Measurements from ENCODE around the gene TIMM29.
A peak's percentile ranks its signal among the peaks of the same experiment; 100 is the strongest.
"Not testable (repeated sequence)": the region's sequence is repeated elsewhere in the genome, so short reads cannot be mapped to it uniquely, and the experiment has no call there.

Gene TIMM29

DNA sequence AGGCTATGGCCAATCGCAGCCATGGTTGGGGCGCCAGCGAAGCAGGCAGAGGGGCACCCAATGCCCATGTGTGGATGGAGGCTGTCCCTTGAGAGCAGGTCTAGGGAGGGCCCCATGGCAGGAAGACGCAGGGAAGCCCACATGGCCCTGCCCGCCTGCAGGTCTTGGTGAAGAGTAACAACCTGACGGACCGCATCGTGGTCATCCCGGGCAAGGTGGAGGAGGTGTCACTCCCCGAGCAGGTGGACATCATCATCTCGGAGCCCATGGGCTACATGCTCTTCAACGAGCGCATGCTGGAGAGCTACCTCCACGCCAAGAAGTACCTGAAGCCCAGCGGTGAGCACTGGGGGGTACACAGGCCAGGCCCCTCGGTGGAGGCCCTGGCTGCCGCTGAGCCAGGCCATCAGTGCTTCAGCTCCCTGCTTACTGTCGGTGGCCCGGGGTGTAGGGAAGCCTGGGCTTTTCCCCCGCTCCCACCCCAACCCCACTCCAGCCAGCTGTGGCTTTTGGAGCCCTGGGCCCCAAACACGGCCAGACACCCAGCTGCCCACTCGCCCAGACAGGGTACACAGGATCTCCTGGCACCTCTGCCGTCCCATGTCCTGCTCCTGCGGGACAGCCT lies 14.8 kb upstream of the TIMM29 start:
- DNase-seq, result no peak

DNA sequence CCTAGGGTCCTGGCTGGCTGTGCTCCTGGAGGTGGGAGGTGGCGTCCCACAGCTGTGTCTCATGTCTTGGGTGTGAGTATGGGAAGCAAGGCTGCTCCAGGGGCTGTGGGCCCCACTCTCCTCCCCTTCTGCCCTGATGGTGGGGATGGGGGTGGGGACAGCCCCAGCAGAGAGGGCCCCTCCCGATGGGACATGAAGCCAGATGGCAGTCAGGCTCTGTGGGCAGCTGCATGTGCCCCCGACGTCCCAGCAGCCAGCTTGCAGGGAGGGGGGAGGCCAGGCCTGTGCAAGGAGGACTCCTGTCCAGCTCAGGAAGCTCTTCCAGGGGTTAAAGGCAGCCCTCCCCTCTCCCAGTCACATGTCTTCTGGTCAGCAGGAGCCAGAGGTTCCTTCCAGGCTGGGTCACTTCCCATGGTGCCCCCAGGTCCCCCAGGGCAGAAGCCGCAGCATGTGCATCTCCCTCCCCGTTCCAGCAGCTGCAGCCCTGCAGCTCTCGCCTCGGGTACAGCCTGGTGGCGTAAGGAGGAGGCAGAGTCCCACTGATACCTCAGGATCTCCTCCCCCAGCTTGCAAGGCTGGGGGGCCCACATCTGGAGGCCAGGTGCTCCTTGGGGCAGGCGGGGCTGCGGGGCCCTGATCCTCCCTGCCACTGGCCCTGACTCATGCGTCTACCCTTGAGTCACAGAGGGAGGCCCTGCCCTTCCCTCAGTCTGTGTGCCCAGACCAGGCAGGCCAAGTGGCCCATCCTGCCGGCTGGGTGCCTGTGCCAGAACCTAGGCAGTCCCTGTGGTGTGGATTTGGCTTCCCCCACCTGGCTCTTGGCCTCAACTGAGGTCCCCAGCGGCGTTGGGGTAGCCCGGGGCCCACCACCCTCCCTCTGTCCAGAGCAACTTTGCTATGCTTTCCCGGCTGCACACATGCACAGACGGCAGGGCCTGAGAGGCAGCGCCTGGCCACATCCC lies 13.2 kb upstream of the TIMM29 start:
- no peak for DNase-seq

DNA sequence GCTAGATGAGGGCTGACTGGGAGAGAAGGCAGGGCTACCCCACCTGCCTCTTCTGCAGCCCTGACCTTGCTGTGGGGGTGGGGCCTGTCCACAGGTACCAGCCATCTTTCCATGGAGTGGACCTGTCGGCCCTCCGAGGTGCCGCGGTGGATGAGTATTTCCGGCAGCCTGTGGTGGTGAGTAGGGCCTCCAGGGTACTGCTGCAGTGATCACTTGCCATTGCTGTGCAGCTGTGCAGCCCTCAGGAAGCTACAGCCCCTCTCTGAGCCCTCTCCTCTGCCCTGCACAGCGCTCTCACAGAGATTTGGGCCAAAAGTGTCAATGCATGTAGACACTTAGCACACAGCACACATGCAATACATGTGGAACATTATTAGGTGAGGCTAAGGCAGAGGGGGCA lies 12.0 kb upstream of the TIMM29 start:
- no peak for DNase-seq

DNA sequence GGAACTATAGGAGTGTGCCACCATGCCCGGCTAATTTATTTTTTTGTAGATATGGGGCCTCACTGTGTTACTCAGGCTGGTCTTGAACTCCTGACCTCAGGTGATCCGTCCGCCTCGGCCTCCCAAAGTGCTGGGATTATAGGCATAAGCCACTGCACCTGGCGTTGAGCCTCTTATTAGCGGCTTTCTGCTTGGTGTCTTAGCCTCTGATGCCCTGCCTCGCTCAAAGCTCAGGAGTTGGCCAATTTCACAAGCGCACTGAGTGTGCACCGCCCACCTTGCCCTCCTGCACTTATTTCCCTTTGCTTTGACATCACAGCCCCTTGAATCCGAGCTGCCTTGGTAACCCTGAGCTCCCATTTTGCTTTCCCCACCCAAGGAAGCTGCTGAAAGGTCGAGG lies 10.3 kb upstream of the TIMM29 start:
- no peak for DNase-seq

DNA sequence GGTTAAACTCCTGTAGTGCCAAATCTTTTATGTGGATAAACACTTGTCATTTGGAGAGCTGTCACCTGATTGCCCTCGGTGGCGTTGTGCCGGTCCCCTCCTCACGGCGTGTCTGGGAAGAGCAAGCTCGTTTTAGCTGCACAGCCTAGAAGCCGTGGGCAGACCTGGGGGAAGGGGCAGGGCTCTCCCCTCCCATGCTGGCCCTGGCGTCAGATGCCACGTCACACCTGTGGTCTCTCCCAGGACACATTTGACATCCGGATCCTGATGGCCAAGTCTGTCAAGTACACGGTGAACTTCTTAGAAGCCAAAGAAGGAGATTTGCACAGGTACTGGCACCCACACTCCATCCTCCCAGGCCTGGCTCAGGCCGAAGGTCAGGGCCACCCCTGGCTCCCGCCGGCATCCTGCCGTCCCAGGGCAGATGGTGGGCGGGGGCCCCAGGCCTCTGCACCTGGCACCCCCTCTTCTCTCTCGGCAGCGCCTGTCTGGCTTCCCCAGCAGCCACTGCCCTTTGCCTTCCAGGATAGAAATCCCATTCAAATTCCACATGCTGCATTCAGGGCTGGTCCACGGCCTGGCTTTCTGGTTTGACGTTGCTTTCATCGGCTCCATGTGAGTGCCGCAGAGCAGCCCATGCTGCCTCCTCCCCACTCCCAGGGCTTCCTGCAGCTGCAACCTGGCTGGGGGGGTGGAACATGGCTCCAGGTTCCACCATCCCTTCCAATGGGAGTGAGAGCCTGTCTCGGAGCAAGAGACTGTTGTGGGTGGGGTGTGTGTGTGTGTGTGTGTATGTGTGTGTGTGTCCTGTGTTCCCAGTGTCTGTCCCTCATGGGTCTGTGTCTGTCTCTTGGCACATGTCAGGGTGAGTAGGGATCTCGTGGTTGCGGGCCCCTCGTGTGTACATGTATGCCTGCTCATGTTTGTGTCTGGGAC lies 9.0 kb upstream of the TIMM29 start:
- DNase-seq, result no peak

DNA sequence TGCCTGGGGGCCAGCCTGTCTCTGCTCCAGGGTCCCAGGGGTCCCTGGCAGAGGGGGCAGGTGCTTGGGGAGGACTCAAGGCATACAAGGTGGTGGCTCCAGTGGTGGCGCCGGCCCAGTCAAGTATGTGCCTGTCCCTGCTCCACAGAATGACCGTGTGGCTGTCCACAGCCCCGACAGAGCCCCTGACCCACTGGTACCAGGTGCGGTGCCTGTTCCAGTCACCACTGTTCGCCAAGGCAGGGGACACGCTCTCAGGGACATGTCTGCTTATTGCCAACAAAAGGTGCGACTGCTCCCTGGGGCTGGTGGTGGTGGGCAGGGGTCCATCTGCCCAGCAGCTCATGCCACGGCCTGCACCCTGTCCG lies 8.3 kb upstream of the TIMM29 start:
- DNase-seq, result no peak

DNA sequence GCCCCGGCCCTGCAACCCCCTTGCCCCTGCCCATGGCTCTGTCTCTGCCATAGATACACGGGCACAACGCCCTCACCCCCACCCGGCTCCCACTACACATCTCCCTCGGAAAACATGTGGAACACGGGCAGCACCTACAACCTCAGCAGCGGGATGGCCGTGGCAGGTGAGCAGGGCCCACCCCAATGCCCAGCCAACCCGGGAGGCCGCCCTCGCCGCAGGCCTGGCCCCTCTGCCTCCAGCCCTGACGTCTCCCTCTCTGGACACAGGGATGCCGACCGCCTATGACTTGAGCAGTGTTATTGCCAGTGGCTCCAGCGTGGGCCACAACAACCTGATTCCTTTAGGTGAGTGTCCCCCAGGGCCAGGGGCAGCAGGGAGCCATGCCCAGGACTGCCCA lies 7.8 kb upstream of the TIMM29 start:
- DNase-seq, result no peak

DNA sequence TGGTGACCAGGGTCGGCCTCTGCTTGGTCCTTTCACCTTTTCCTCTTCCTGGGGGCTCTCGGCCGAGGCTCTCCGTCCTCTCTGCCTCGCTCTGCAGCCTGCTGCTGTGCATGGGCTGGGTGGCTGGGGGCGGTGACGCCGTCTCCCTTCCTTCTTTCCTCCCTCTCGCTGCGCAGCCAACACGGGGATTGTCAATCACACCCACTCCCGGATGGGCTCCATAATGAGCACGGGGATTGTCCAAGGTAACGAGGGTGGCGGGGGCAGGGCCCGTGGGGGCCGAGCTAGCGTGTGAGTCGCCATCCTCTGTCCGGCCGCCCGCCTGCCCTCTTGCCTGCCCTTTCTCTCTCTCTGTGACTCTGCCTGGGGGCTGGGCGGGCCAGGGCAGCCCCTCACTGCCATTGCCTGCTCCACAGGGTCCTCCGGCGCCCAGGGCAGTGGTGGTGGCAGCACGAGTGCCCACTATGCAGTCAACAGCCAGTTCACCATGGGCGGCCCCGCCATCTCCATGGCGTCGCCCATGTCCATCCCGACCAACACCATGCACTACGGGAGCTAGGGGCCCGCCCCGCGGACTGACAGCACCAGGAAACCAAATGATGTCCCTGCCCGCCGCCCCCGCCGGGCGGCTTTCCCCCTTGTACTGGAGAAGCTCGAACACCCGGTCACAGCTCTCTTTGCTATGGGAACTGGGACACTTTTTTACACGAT lies 7.3 kb upstream of the TIMM29 start:
- no peak for DNase-seq

DNA sequence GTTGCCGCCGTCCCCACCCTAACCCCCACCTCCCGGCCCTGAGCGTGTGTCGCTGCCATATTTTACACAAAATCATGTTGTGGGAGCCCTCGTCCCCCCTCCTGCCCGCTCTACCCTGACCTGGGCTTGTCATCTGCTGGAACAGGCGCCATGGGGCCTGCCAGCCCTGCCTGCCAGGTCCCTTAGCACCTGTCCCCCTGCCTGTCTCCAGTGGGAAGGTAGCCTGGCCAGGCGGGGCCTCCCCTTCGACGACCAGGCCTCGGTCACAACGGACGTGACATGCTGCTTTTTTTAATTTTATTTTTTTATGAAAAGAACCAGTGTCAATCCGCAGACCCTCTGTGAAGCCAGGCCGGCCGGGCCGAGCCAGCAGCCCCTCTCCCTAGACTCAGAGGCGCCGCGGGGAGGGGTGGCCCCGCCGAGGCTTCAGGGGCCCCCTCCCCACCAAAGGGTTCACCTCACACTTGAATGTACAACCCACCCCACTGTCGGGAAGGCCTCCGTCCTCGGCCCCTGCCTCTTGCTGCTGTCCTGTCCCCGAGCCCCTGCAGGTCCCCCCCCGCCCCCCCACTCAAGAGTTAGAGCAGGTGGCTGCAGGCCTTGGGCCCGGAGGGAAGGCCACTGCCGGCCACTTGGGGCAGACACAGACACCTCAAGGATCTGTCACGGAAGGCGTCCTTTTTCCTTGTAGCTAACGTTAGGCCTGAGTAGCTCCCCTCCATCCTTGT lies 6.5 kb upstream of the TIMM29 start:
- DNase-seq, result no peak

DNA sequence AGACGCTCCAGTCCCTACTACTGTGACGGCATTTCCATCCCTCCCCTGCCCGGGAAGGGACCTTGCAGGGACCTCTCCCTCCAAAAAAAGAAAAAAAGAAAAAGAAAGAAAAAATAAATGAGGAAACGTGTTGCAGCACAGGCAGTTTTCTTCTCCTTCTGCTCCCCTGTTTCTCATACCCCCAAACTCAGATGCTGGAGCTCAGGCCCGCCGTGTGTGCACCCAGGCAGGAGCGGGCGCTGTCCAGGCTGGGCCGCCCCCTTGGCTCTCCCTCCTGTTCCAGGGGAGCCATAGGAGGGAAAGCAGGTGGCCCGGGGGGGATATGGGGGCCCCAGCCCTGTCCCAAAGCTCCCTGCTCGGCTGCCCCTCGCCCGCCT lies 6.0 kb upstream of the TIMM29 start:
- no peak for DNase-seq

DNA sequence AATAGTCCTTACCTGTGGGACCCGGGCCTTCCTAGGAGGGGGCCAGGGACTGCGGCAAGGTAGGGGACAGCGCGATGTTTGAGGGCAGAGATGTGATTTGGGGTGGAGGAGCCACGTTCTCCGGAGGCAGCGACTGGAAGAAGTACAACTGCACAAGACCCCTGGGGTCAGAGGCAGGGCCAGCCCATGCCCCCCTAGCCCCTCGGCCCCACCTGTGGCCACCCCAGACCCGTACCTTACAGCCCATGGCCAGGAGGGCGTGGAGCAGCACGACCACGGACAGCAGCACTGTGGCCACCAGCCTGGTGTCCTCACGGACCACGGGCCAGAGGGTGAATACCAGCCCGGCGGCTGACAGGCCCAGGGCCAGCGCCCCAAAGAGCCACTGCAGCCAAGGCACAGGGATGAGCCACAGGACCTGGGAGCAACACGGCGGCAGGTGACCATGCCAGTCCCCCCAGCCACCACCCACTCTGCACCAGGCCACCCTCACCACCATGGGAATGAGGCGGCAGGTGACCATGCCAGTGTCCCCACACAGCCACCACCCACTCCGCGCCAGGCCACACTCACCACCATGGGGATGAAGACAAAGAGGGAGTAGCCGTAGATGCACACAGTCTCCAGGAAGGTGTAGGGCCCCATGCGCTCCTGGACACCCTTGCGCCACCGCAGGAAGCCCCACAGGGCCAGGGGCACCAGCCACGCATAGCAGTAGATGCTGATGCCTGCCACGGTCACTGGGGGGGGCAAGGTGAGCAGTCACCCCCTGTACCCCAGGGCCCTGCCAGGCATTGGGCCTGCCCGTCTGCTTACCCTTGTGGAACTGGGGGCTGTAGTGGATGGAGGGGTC lies 5.1 kb upstream of the TIMM29 start:
- DNase-seq, result no peak

DNA sequence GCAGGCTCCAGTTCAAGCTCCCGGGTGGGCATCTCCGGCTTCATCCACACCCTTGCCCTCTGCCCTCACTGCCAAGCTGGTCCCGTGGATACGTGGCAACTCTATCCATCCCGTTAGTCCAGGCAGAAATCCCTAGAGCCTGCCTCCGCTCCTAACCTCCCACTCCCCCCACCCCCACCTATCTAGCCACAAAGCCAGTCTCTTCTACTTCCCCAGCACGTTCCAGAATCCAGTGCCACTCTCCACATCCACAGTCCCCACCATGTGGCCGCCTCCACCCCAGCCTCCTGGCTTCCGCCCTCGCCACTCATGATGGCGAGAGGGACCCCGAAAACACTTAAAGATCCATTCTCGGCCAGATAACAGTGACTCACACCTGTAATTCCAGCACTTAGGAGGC lies 4.0 kb upstream of the TIMM29 start:
- DNase-seq, result no peak

DNA sequence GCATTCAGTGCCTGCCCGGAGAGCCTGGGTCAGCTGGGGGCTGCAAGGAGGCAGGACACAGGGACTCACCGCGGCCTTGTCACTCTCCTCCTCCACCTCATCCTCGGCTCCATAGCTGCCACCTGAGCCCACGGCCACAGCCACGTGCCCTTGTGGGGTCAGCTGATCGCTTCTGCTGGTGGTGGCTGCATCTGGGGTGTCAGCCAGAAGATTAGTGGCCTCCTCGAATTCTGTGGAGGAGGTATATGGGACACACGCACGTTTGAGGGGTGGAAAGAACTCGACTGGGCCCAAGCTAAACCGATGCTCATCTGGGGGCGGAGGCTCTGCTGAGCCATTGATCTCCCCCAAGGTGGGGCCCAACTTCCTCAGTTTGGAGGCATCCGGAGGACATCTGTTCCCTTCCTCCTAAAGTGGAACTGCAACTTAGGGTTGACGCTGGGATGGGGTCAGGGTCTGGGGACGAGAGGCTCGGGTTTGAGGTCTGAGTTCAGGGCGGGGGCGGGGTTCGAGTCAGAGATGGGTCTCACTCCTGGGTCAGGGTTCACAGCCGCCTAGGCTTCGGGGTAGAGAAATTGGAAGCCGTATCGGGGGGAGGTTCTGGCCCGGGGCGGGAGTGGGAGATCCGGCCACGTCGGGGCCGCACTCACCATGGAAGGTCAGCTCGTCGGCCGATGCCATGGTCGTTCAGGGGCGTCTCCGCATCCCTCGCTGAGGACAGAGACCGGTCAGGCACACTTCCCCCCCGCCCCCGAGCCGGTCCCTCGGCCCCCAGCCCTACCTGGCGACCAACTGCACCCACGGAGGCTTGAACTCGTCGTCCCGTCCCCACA lies 665 bp upstream of the TIMM29 start:
- DNase-seq, result no peak

DNA sequence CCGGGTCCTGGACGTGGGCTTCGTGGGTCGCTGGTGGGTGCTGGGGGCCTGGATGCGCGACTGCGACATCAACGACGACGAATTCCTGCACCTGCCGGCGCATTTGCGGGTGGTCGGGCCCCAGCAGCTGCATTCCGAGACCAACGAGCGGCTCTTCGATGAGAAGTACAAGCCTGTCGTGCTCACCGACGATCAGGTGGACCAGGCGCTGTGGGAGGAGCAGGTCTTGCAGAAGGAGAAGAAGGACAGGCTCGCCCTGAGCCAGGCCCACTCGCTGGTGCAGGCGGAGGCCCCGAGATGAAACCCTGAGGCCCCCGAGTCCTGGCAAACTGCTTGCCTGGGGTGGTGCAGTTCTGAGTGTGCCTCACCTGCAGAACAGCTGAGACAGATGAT lies 787 bp downstream of the TIMM29 start:
- no peak for DNase-seq

DNA sequence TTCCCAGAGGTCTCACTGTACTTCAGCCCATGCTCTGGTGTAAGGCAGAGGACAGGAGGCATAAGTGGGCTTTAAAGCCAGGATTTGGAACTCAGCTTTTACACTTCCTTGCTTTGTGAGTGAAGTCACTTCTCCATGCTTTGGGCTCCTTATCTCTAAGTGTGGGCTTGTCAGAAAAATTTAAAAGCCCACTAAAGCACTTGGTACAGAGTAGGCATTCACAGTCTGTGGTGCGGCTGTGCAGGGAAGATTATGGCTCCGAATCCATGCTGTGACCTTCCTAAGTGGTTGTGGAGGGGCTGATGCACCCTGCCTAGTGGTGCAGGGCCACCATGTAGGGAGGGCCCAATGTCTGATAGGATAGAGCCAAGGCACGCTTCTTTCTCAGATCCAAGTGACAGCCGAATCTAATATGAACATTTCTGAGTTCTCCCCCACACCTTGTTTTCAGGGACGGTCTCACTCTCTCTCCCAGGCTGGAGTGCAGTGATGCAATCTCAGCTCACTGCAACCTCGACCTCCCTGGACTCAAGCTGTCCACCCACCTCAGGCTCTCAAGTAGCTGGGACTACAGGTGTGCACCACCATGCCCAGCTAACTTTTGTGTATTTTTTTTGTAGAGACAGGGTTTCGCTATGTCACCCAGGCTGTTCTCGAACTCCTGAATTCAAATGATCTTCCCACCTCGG lies 6.9 kb downstream of the TIMM29 start:
- DNase-seq, result no peak

DNA sequence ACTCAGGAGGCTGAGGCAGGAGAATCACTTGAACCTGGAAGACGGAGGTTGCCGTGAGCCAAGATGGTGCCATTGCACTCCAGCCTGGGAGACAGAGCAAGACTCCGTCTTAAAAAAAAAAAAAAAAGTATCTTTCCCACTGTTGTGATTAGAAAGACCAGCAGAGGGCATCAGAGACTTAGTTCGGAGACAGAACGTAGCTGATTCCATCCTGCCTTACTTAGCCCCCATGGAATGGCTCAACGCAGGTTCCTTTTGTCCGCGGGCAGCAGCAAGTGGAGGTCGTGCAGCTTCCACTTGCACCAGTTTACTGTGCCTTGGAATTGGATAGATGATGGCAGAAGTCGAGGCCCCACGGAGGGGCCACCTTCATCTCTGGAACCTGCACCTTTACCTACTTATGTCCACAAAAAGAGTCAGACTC lies 8.1 kb downstream of the TIMM29 start:
- peak; percentile 40 for DNase-seq

DNA sequence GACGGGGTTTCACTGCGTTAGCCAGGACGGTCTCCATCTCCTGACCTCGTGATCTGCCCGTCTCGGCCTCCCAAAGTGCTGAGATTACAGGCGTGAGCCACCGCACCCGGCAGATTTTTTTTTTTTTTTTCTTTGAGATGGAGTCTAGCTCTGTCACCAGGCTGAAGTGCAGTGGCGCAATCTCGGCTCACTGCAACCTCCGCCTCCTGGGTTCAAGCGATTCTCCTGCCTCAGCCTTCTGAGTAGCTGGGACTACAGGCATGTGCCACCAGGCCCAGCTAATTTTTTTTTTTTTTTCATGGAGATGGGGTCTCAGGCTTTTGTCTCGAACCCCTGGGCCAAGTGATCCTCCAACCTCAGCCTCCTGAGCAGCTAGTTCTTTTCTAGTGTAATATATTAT lies 13.0 kb downstream of the TIMM29 start:
- DNase-seq, result not testable (repeated sequence)

DNA sequence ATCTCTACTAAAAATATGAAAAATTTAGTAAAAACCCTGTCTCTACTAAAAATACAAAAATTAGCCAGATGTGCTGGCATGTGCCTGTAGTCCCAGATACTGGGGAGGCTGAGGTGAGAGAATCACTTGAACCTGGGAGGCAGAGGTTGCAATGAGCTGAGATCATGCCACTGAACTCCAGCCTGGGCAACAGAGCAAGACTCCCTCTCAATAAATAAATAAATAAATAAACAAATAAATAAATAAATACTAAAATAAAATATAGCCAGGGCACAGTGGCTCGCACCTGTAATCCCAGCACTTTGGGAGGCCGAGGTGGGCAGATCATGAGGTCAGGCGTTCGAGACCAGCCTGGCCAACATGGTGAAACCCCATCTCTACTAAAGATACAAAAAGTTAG lies 14.8 kb downstream of the TIMM29 start:
- DNase-seq, result not testable (repeated sequence)

DNA sequence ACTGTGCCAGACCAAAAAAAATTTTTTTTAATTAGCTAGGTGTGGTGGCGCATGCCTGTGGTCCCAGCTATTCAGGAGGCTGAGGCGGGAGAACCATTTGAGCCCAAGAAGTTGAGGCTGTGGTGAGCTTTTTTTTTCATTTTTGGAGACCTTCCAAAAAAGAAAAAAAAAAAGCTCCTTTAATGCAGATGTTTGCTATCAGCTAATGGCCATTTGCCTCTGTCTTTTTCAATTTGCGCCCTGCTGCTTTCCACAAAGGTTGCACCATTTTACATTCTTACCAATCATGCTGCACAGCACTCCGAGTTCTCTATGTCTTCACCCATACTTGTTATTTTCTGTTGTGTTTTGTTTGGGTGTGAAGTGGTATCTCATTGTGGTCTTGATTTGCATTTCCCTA lies 16.7 kb downstream of the TIMM29 start:
- no peak for DNase-seq
